Spleen (tissue), 11 donors: ENCODE data around the gene TUBA4B. TPM values are rescaled to one million over a fixed set of nuclear protein-coding genes. Genes with fewer than 3 reads are reported as not detected.

ENCODE experiments used
- DNase-seq: peaks from one replicate; pipeline ENCODE4 v3.0.0-alpha.2; 2020
- H3K27ac ChIP-seq, 8 donors: fragments of 200-600 bp; sonication (generic) in 7 of 8; 1 replicate in 4 of 8; 2 replicates in 4 of 8; pipeline versions ENCODE4 v1.5.0 to v1.8.0; 2016 to 2021; ENCODE audit warnings: inconsistent platforms in 4 of 8, mild to moderate bottlenecking in 4 of 8, moderate library complexity in 1 of 8
- H3K27me3 ChIP-seq, 7 donors: fragments of 200-600 bp; sonication (generic) in 6 of 7; replicated peaks in 1 of 7; 1 replicate in 4 of 7; 2 replicates in 3 of 7; pipeline versions ENCODE4 v1.5.0 to v1.8.0; 2016 to 2021; ENCODE audit warnings: inconsistent platforms in 3 of 7, mild to moderate bottlenecking in 1 of 7
- H3K36me3 ChIP-seq, 6 donors: fragments of 200-600 bp; sonication (generic) in 5 of 6; 1 replicate in 4 of 6; 2 replicates in 2 of 6; pipeline versions ENCODE4 v1.5.0 to v1.8.0; 2016 to 2021; ENCODE audit warnings: inconsistent platforms in 2 of 6
- H3K4me1 ChIP-seq, 6 donors: fragments of 200-600 bp; sonication (generic) in 5 of 6; 1 replicate in 3 of 6; 2 replicates in 3 of 6; pipeline versions ENCODE4 v1.5.0 to v1.8.0; 2016 to 2021; ENCODE audit warnings: inconsistent platforms in 3 of 6
- H3K4me3 ChIP-seq, 8 donors: fragments of 200-600 bp; sonication (generic) in 7 of 8; 1 replicate in 4 of 8; 2 replicates in 4 of 8; pipeline versions ENCODE4 v1.5.0 to v1.8.0; 2016 to 2021; ENCODE audit warnings: inconsistent platforms in 4 of 8, mild to moderate bottlenecking in 4 of 8, moderate library complexity in 2 of 8
- H3K9me3 ChIP-seq, 8 donors: fragments of 200-600 bp; sonication (generic) in 7 of 8; 1 replicate in 4 of 8; 2 replicates in 4 of 8; pipeline versions ENCODE4 v1.5.0 to v1.8.0; 2016 to 2021; ENCODE audit warnings: inconsistent platforms in 4 of 8
- CTCF ChIP-seq, 11 experiments: fragments of 200-600 bp in 7 of 11; fragments of 450-650 bp in 4 of 11; sonication (generic) in 4 of 11; IDR thresholded peaks in 8 of 11; conservative IDR thresholded peaks in 3 of 11; 1 replicate in 7 of 11; 2 replicates in 4 of 11; pipeline versions ENCODE4 v1.4.0 to v1.8.0; 2016 to 2021; ENCODE audit warnings: antibody characterized with exemption in 11 of 11, inconsistent platforms in 4 of 11, mild to moderate bottlenecking in 1 of 11
- POLR2A ChIP-seq, 3 donors: fragments of 450-650 bp; IDR thresholded peaks; one replicate each; pipeline ENCODE4 v1.5.1; 2017; ENCODE audit warnings: antibody characterized with exemption in 3 of 3, mild to moderate bottlenecking in 1 of 3
- POLR2AphosphoS5 ChIP-seq, 3 donors: sonication (generic); formaldehyde crosslinking; IDR thresholded peaks; one replicate each; pipeline ENCODE4 v1.5.1; 2017; ENCODE audit warnings: antibody characterized with exemption in 3 of 3
- WGBS, 5 donors: extraction: QIAGEN DNeasy Blood & Tissue Kit in 3 of 5; methylation state at CpG; one replicate each; pipeline versions ENCODE4 v1.1.5 to v1.1.7; 2013 to 2018; 5-methylcytosine and 5-hydroxymethylcytosine counted together
- intact Hi-C: fragments of 100-400 bp; cut with DNase I; formaldehyde crosslinking; loops from one replicate; pipeline ENCODE4 v1.15.0; 2023; ENCODE audit warnings: low total_unique reads
- polyA plus RNA-seq, 3 donors: library from polyadenylated mRNA; stranded (reverse); fragments of 200-250 nt; gene quantifications; one replicate each; pipeline ENCODE4 v1.2.1, GENCODE V29; 2013
- total RNA-seq, 7 donors: library from RNA; depleted of rRNA in 3 of 7; stranded (reverse); fragments of >200 nt in 3 of 7; fragmentation: NEBNext Ultra II Directional in 4 of 7; extraction: Animal tissue kit (Norgen Biotek cat#: 25700) in 4 of 7; gene quantifications; one replicate each; pipeline versions ENCODE4 v1.1.0 to v1.2.1, GENCODE V29; 2016 to 2021
- donor health status: healthy with polysubstance abuse.
- donor health status: DM: no; HTN: no; CAD: no; lungs with moderate emphysema.
- donor health status: DM: no; HTN: no; CAD: no.
- donor health status: Bipolar disorder and iron deficiency.
- donor health status: healthy.
- donor health status: DM: no; HTN: no; CAD: no.
- donor health status: DM: yes; HTN: yes; CAD: no.

TUBA4B gene
- total and polyA plus RNA-seq, 10 donors, result not detected

- intact Hi-C loops, result no loop called here
- H3K36me3 ChIP-seq, result peaks cover 0 to 71% (median 43%) of the 10 kb centered on the region in 6 donors
- peak within 1 kb of the TSS; percentile 52 to 93 (median 61) for H3K4me3 ChIP-seq
- DNase-seq, result peak; percentile 97
- peak within 1 kb of the TSS; percentile 68 to 90 (median 84) for H3K27ac ChIP-seq
- 14 to 29% (median 16%) methylated on average over 37 to 71 of the region's 71 CpGs for WGBS, 5 donors
- H3K27me3 ChIP-seq, result no peaks in the 10 kb centered on the region
- no peaks in the 10 kb centered on the region for H3K9me3 ChIP-seq
- H3K4me1 ChIP-seq, result peaks cover 23 to 53% (median 31%) of the 10 kb centered on the region in 6 donors
- no peak for TF ChIP-seq CTCF (IDR thresholded peaks at IDR 0.05 in 8 of 11, conservative IDR thresholded peaks at IDR 0.05 in 3 of 11)
- peak in 1 of 3 donors; percentile 14 for TF ChIP-seq POLR2A (IDR thresholded peaks at IDR 0.05)
- TF ChIP-seq POLR2AphosphoS5 (IDR thresholded peaks at IDR 0.05), result peak; percentile 91 to 94 (median 94)
These were observed 34.0 kb upstream of the TUBA4B start, which contains the start of gene ABCB6 for GRCh38 chr2:219218732-219219701. Gene ABCB6, minus strand, starts transcription at chr2:219218958. Its CDS starts 285 bp downstream, at chr2:219218673.

- 90 to 94% (median 94%) methylated on average over 16 to 18 of the region's 18 CpGs for WGBS, 5 donors
- peak overlapping the region in 1 of 8 donors; percentile 53 for H3K4me3 ChIP-seq
- TF ChIP-seq POLR2A (IDR thresholded peaks at IDR 0.05) (no peak), POLR2AphosphoS5 (IDR thresholded peaks at IDR 0.05) (peak in 1 of 3 donors; percentile 46)
- H3K27me3 ChIP-seq, result no peaks in the 10 kb centered on the region
- H3K4me1 ChIP-seq, result peaks cover 23 to 62% (median 33%) of the 10 kb centered on the region in 6 donors
- H3K27ac ChIP-seq, result peak overlapping the region in 1 of 8 donors; percentile 90
- H3K9me3 ChIP-seq, result no peaks in the 10 kb centered on the region
- H3K36me3 ChIP-seq, result peaks cover 0 to 71% (median 53%) of the 10 kb centered on the region in 6 donors
- DNase-seq, result peak; percentile 70
- intact Hi-C loops, result no loop called here
These were observed 33.1 kb upstream of the TUBA4B start for GRCh38 chr2:219219784-219220532.

GRCh38 chr2:219220652-219221402 lies 32.2 kb upstream of the TUBA4B start:
- Histone ChIP-seq H3K27ac (no peak overlapping the region), H3K4me1 (peaks cover 23 to 71% (median 41%) of the 10 kb centered on the region in 6 donors), H3K36me3 (peaks cover 0 to 71% (median 61%) of the 10 kb centered on the region in 6 donors), H3K27me3 (no peaks in the 10 kb centered on the region), H3K4me3 (no peak overlapping the region), H3K9me3 (no peaks in the 10 kb centered on the region)
- 89 to 92% (median 91%) methylated on average over 19 of the region's 19 CpGs for WGBS, 5 donors
- no peak for TF ChIP-seq POLR2A (IDR thresholded peaks at IDR 0.05)
- no peak for TF ChIP-seq CTCF (IDR thresholded peaks at IDR 0.05 in 8 of 11, conservative IDR thresholded peaks at IDR 0.05 in 3 of 11)
- TF ChIP-seq POLR2AphosphoS5 (IDR thresholded peaks at IDR 0.05), result no peak
- DNase-seq, result no peak
- intact Hi-C loops, result no loop called here

- Histone ChIP-seq H3K4me3 (no peak overlapping the region), H3K27me3 (no peaks in the 10 kb centered on the region), H3K36me3 (peaks cover 0 to 78% (median 68%) of the 10 kb centered on the region in 6 donors), H3K4me1 (peaks cover 23 to 76% (median 46%) of the 10 kb centered on the region in 6 donors), H3K27ac (no peak overlapping the region), H3K9me3 (no peaks in the 10 kb centered on the region)
- intact Hi-C loops, result no loop called here
- TF ChIP-seq POLR2A (IDR thresholded peaks at IDR 0.05), result no peak
- peak in 1 of 3 donors; percentile 30 for TF ChIP-seq POLR2AphosphoS5 (IDR thresholded peaks at IDR 0.05)
- peak; percentile 71 for DNase-seq
- WGBS, 5 donors, result 93 to 97% (median 95%) methylated on average over 11 to 16 of the region's 16 CpGs
These were observed 31.0 kb upstream of the TUBA4B start for GRCh38 chr2:219221957-219222518.
